ENCODE measurements around the gene TSPAN11.
"Not testable (repeated sequence)": the region's sequence is repeated elsewhere in the genome, so short reads cannot be mapped to it uniquely, and the experiment has no call there.

Gene TSPAN11

DNA sequence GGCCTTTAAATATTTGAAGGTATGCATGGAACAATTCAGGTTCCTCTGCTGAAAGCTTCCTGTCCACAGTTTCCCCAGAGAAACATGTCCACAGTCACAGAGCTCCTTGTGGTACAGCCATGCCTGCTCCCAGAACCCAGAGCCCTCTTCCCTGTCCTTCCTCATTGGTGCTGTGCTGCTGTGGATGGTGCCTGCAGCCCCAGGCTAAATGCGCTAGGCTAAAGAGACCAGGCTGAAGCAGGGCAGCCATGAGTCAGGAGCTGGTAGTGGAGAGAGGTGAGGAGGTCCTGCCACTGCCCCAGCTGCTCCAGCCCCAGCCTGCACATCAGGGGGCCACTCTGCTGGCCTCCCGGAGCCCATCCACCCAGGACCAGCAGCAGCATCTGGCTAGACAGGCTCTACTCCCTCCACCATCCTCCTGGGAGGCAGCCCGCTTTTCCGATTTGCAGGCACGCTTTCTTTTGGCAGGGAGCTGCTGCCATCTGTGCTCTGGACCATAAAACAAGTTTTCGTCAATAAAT lies 81.8 kb downstream of the TSPAN11 start:
- no peak overlapping the region for H3K4me3 ChIP-seq (ENCODE audit: control insufficient read depth, low read depth, low read length)
- TF ChIP-seq, protein P1, sequence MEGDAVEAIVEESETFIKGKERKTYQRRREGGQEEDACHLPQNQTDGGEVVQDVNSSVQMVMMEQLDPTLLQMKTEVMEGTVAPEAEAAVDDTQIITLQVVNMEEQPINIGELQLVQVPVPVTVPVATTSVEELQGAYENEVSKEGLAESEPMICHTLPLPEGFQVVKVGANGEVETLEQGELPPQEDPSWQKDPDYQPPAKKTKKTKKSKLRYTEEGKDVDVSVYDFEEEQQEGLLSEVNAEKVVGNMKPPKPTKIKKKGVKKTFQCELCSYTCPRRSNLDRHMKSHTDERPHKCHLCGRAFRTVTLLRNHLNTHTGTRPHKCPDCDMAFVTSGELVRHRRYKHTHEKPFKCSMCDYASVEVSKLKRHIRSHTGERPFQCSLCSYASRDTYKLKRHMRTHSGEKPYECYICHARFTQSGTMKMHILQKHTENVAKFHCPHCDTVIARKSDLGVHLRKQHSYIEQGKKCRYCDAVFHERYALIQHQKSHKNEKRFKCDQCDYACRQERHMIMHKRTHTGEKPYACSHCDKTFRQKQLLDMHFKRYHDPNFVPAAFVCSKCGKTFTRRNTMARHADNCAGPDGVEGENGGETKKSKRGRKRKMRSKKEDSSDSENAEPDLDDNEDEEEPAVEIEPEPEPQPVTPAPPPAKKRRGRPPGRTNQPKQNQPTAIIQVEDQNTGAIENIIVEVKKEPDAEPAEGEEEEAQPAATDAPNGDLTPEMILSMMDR (IDR thresholded peaks at IDR 0.05; ENCODE audit: control insufficient read depth, insufficient read depth, low read depth, low read length, missing control alignments) = no peak
- no peak for DNase-seq (ENCODE audit: low read depth)

DNA sequence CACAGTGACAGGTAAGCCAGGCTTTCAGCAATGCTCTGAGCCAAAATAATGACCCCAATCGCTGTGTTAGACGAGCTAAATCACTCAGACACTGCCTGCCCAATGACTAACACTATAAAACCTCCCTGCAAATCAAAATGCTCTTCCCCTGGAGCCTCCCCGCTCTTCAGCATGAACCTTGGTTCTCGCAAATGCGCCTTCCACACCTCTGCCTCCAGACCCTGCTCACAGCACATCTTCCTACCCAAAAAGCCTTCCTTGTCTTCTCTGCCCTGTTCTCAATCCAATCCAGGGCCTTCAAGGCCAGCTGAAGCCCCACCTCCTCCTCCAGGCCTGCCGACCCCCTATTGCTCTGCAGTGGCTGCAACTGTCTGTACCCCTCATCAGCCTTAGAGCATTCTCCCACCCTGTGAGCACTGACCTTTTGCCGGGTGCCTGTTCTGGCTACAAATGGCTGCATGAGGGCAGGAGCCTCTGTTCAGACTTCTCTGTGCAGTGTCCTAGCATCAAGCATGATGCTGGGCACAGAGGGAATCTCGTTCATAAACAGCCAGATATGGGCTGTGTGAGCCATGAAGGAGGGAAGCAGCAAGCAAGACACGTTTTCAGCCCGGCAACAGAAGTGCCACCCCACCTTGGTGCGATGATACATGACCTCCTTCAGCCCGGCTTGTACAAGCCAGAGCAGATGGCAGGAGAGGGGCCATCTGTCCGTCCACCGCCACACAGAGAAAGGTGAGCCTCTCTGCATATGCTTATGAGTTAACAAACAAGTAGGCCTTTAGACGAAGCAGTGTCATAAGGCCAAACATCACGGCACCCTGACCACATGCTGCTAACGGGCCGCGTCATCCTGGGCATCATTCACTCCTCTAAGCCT lies 82.7 kb downstream of the TSPAN11 start:
- DNase-seq (ENCODE audit: low read depth) = no peak
- TF ChIP-seq, protein P1 (IDR thresholded peaks at IDR 0.05; ENCODE audit: control insufficient read depth, insufficient read depth, low read depth, low read length, missing control alignments) = no peak
- H3K4me3 ChIP-seq (ENCODE audit: control insufficient read depth, low read depth, low read length) = no peak overlapping the region

DNA sequence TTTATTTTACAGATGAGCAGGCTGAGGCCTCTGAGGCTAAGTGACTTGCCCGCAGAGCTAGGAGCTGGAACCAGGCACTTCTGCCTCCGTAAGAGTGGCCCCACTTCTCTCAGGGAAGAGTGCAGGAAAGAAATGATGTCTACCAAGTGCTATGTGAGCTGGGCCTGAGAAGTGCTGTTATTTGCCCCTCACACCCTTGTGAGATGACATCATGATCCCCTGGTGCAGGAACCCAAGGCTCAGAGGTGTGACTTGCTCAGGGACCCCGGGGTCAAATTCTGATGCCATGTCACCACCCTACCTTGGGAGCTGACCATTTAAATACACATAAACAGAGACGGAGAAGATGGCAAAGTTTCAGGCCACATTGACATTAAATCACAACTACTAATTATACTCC lies 83.4 kb downstream of the TSPAN11 start:
- no peak overlapping the region for H3K4me3 ChIP-seq (ENCODE audit: control insufficient read depth, low read depth, low read length)
- TF ChIP-seq, protein P1 (IDR thresholded peaks at IDR 0.05; ENCODE audit: control insufficient read depth, insufficient read depth, low read depth, low read length, missing control alignments) = no peak
- DNase-seq (ENCODE audit: low read depth) = no peak

DNA sequence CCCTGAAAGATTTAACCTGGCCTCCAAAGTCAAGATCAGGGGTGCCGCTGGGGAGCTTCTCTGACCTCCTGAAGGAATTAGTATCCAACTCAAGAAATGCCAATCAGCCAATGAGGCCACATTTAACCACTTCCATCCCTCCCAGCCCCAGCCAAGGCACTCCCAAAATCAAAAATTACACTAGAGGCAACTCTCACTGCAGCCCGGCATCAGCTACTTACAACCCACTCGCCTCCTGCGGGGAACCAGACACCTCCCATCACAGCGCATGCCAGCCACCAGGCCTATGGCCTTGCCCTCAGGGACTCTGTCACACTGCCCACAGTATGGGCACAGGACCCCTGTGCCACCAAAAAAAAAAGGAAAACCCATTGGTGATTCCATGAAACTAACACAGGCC lies 84.8 kb downstream of the TSPAN11 start:
- H3K4me3 ChIP-seq (ENCODE audit: control insufficient read depth, low read depth, low read length) = no peak overlapping the region
- DNase-seq (ENCODE audit: low read depth) = no peak
- TF ChIP-seq, protein P1 (IDR thresholded peaks at IDR 0.05; ENCODE audit: control insufficient read depth, insufficient read depth, low read depth, low read length, missing control alignments) = no peak

DNA sequence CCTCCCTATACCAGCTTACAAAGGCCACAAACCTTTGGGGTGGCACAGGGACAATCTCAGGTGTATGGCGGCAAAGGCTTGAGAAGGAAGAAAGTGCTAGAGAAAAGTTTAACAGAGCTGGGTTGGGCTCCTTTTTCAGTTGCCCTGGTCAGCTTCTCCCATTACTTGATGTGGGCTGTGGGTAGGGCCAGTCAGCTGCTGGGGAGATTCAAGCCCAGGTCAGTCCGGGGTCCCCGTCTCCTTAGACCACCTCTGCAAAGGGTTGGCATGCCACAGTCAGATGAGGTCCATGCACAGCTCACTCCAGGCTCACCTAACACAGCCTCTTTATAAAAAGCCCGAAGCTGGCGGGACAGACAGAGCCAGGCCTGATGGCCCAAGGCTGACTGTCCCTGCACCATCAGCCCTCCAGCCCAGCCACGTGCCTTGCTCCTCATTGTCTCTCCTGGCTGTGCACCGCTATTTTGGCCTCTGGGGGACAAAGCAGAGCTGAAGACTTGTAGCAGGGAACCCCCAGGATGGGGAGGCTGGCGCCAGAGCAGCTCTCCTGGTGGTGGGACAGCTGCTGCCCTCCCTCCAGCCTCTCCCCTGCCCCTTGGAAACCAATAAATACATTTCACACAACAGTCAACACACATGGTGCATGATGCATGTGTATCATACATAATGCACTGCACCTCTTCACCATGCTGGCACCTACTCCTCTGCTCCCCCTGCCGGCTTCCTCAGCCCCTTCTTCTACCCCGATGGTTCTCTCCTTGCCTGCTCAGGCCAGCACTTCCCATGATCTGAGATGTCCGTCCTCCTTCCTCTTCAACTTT lies 85.4 kb downstream of the TSPAN11 start:
- H3K4me3 ChIP-seq (ENCODE audit: control insufficient read depth, low read depth, low read length) = no peak overlapping the region
- TF ChIP-seq, protein P1 (IDR thresholded peaks at IDR 0.05; ENCODE audit: control insufficient read depth, insufficient read depth, low read depth, low read length, missing control alignments) = peak; percentile 44
- no peak for DNase-seq (ENCODE audit: low read depth)

DNA sequence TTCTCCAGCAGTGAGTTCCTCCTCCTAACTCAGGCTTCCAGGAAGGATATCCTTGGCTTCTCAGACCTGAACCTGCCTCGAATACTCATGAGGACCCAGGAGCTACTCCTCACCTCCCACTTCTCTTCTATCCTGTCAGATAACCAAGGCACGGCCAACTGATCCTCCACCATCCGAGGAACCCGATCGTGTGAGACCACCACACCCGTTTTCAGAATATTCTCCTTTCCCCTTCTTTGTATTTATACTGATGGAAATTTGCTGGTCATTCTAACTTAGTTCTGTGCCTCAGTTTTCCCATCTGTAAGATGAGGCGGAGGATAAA lies 86.0 kb downstream of the TSPAN11 start:
- not testable (repeated sequence) for DNase-seq (ENCODE audit: low read depth)

DNA sequence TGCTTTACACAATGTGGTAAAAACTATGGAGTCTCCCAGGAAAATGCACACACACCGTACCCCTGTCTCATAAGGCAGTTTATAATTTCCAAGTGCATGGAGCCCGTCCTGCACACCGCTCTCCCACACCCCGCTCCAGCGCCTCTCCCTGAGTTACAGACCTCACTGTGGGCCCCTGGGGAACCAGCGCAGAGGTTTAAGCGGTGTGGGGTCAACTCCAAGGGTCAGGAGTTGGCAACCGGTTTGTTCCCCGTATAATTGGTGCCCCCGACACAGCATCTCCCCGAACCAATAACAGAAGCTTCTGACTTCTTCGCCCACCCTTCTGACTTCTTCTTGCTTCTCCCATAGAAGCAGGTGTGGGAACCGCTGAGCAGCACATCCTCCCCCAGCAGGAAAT lies 88.7 kb downstream of the TSPAN11 start:
- TF ChIP-seq, protein P1 (IDR thresholded peaks at IDR 0.05; ENCODE audit: control insufficient read depth, insufficient read depth, low read depth, low read length, missing control alignments) = no peak
- H3K4me3 ChIP-seq (ENCODE audit: control insufficient read depth, low read depth, low read length) = no peak overlapping the region
- no peak for DNase-seq (ENCODE audit: low read depth)

More for the DNA sequence above, 86.0 kb downstream of the TSPAN11 start:
- not testable (repeated sequence) for H3K4me3 ChIP-seq (ENCODE audit: control insufficient read depth, low read depth, low read length)

Data from AG09309 (cell line).